HepG2 (cell line): ENCODE data around the gene EPS8L3.

Experiments
- MYC ChIP-seq: sonication (generic); formaldehyde crosslinking; IDR thresholded peaks from 2 replicates; pipeline ENCODE4 v1.9.0; 2021; ENCODE audit warnings: missing genetic modification reagents, borderline replicate concordance
- RNF2 ChIP-seq: fragments of 450-650 bp; conservative IDR thresholded peaks from 2 replicates; pipeline ENCODE4 v1.6.1; 2016; ENCODE audit warnings: low read depth
- TF ChIP-seq, protein P1 (sequence below): sonication (generic); formaldehyde crosslinking; IDR thresholded peaks from 2 replicates; pipeline ENCODE4 v1.5.0; 2020; ENCODE audit warnings: mild to moderate bottlenecking, missing genetic modification reagents, moderate library complexity

DNA sequence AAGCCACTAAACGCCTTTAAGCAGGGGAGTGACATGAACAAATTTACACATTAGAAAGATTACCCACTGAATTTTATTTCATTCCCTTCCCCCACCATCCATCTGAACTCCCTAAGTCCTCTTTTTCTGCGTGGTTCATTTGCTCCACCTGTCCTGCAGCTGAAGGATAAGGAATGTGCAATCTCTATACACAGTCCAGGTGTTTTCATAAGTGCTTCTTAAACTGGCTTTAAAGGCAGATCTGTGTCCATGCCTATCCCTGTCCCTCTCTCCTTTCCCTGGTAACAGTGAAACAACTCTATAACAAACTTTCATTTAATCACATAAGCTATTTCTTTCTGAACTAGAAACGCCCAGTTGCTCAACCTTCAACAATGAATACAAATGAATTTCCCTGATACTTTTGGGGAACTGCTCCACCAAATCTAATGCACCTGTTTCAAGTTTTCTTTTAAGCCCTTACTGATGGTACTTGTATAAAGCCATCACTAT is 31.3 kb downstream of the EPS8L3 start:
- TF ChIP-seq, protein P1, sequence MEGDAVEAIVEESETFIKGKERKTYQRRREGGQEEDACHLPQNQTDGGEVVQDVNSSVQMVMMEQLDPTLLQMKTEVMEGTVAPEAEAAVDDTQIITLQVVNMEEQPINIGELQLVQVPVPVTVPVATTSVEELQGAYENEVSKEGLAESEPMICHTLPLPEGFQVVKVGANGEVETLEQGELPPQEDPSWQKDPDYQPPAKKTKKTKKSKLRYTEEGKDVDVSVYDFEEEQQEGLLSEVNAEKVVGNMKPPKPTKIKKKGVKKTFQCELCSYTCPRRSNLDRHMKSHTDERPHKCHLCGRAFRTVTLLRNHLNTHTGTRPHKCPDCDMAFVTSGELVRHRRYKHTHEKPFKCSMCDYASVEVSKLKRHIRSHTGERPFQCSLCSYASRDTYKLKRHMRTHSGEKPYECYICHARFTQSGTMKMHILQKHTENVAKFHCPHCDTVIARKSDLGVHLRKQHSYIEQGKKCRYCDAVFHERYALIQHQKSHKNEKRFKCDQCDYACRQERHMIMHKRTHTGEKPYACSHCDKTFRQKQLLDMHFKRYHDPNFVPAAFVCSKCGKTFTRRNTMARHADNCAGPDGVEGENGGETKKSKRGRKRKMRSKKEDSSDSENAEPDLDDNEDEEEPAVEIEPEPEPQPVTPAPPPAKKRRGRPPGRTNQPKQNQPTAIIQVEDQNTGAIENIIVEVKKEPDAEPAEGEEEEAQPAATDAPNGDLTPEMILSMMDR: no peak
- no peak for TF ChIP-seq MYC (CRISPR knock-in tag)
- TF ChIP-seq RNF2: no peak
